Measurements from ENCODE around the gene ANP32A.

GRCh38 chr15:68790242-68790575 lies 30.5 kb downstream of the ANP32A start:
- TF ChIP-seq CTCF (IDR thresholded peaks at IDR 0.05) (no peak), ZFX (IDR thresholded peaks at IDR 0.05; ENCODE audit: borderline replicate concordance) (no peak)
